K562 (cell line): ENCODE results near the gene BMI1. TPM values are rescaled to one million over a fixed set of nuclear protein-coding genes. Genes with fewer than 3 reads are reported as not detected.

Experiments used
- ATAC-seq: fragments of 200-7000 bp; cut with Tn5 transposase; 3 replicates; pipeline ENCODE4 v1.9.1; 2020; ENCODE audit warnings: moderate library complexity
- BruUV-seq: library from RNA; stranded (reverse); fragments of 400-500 nt; replicated peaks from 2 replicates; lab custom pipeline; 2021; lab: Mats Ljungman, UMichigan
- CTCF ChIA-PET: fragments of 300-600 bp; formaldehyde crosslinking; extraction: SDS; loops from one replicate; lab custom pipeline; 2021; ENCODE audit warnings: low intra/inter-chr PET ratio; lab: Yijun Ruan, JAX
- POLR2A ChIA-PET: fragments of 300-600, 350-650 bp; sonication (Branson Sonifier 250); formaldehyde crosslinking; extraction: SDS; loops from one replicate; lab custom pipeline; 2021; ENCODE audit warnings: antibody characterized with exemption, inconsistent platforms; lab: Yijun Ruan, JAX
- DNase-seq, 4 experiments: peaks; one replicate each; pipeline versions ENCODE4 v3.0.0 to v3.0.0-alpha.2; 2011 to 2018; ENCODE audit warnings: low spot score in 3 of 4, mixed read lengths in 3 of 4; ENCODE audit errors: extremely low read depth in 1 of 4
- FAIRE-seq: peaks from 2 replicates; lab custom pipeline; 2011; peaks lifted over from hg19 to GRCh38; lab: Jason Lieb, UNC
- H2AFZ ChIP-seq: 2 replicates; pipeline ENCODE4 v1.6.0; 2011; ENCODE audit warnings: low read depth, low read length, control low read depth, inconsistent platforms
- H3K27ac ChIP-seq: fragments of 200-600 bp; 3 replicates; pipeline ENCODE4 v1.8.0; 2011; ENCODE audit warnings: low read depth, mild to moderate bottlenecking, control low read depth, inconsistent platforms, low read length, moderate library complexity, mixed read lengths; ENCODE audit errors: extremely low read depth
- H3K27me3 ChIP-seq, 2 experiments: fragments of 300-600 bp in 1 of 2; 2 replicates in 1 of 2; 3 replicates in 1 of 2; pipeline versions ENCODE4 v1.6.0 to v1.8.0; 2011; ENCODE audit warnings: inconsistent platforms in 2 of 2, low read length in 2 of 2, mild to moderate bottlenecking in 1 of 2, mixed read lengths in 1 of 2, moderate library complexity in 1 of 2; ENCODE audit not compliant: control insufficient read depth in 2 of 2, insufficient read depth in 2 of 2
- H3K36me3 ChIP-seq: fragments of 300-600 bp; 3 replicates; pipeline ENCODE4 v1.8.0; 2011; ENCODE audit warnings: mild to moderate bottlenecking, low read length, inconsistent platforms; ENCODE audit not compliant: control insufficient read depth, insufficient read depth
- H3K4me1 ChIP-seq, 2 experiments: fragments of 200-600 bp in 1 of 2; replicated peaks in 1 of 2; 2 replicates in 1 of 2; 3 replicates in 1 of 2; pipeline versions ENCODE4 v1.5.1 to v1.8.0; 2011; ENCODE audit warnings: inconsistent platforms in 2 of 2, low read length in 2 of 2, mild to moderate bottlenecking in 1 of 2, mixed read lengths in 1 of 2, moderate library complexity in 1 of 2; ENCODE audit not compliant: control insufficient read depth in 2 of 2, insufficient read depth in 2 of 2
- H3K4me2 ChIP-seq: 2 replicates; pipeline ENCODE4 v1.6.1; 2011; ENCODE audit warnings: low read length, control low read depth, inconsistent platforms, mixed read lengths; ENCODE audit not compliant: insufficient read depth
- H3K4me3 ChIP-seq: fragments of 200-600 bp; sonication (generic), shearing (Covaris generic); 2 replicates; pipeline ENCODE4 v1.5.1; 2016; ENCODE audit warnings: control low read depth, inconsistent platforms
- H3K79me2 ChIP-seq: fragments of 200-600 bp; 3 replicates; pipeline ENCODE4 v1.8.0; 2011; ENCODE audit warnings: low read length, inconsistent platforms; ENCODE audit not compliant: control insufficient read depth, insufficient read depth
- H3K9ac ChIP-seq, 2 experiments: 2 replicates each; pipeline versions ENCODE4 v1.6.0 to v1.6.1; 2011; ENCODE audit warnings: low read depth in 2 of 2, low read length in 2 of 2, control low read depth in 1 of 2, inconsistent platforms in 1 of 2, mild to moderate bottlenecking in 1 of 2, mixed read lengths in 1 of 2; ENCODE audit not compliant: insufficient read depth in 1 of 2
- H3K9me1 ChIP-seq: one replicate; pipeline ENCODE4 v1.6.0; 2011; ENCODE audit warnings: inconsistent platforms, mild to moderate bottlenecking, low read length, moderate library complexity; ENCODE audit not compliant: control insufficient read depth, insufficient read depth
- H3K9me3 ChIP-seq: replicated peaks from 2 replicates; pipeline ENCODE4 v1.5.1; 2011; ENCODE audit warnings: low read depth, low read length, inconsistent platforms; ENCODE audit not compliant: control insufficient read depth, insufficient read depth
- H4K20me1 ChIP-seq: replicated peaks from 2 replicates; pipeline ENCODE4 v1.6.1; 2011; ENCODE audit warnings: low read length, inconsistent platforms, mixed read lengths; ENCODE audit not compliant: control insufficient read depth, insufficient read depth
- DNMT1 ChIP-seq: fragments of 450-650 bp; IDR thresholded peaks from 2 replicates; pipeline ENCODE4 v1.6.1; 2016; ENCODE audit warnings: antibody characterized with exemption, mild to moderate bottlenecking
- ELF4 ChIP-seq: fragments of 450-650 bp; formaldehyde crosslinking; IDR thresholded peaks from 2 replicates; pipeline ENCODE4 v1.4.0; 2022; ENCODE audit warnings: missing genetic modification characterization
- HNRNPLL ChIP-seq: fragments of 200-400 bp; formaldehyde crosslinking; IDR thresholded peaks from 2 replicates; pipeline ENCODE4 v1.6.1; 2017; ENCODE audit warnings: low read length, low read depth, mild to moderate bottlenecking; ENCODE audit not compliant: poor library complexity, severe bottlenecking
- ILF3 ChIP-seq: fragments of 450-650 bp; IDR thresholded peaks from 2 replicates; pipeline ENCODE4 v1.6.1; 2018; ENCODE audit warnings: antibody characterized with exemption, mild to moderate bottlenecking, moderate library complexity, borderline replicate concordance
- KAT2B ChIP-seq: IDR thresholded peaks from one replicate; pipeline ENCODE4 v1.6.1; 2012; ENCODE audit warnings: low read depth, mild to moderate bottlenecking, control low read depth, inconsistent platforms, low read length, moderate library complexity
- NFATC3 ChIP-seq: fragments of 450-650 bp; IDR thresholded peaks from 2 replicates; pipeline ENCODE4 v1.6.1; 2017; ENCODE audit warnings: mild to moderate bottlenecking
- TEAD4 ChIP-seq, 2 experiments: sonication (generic) in 1 of 2; formaldehyde crosslinking in 1 of 2; IDR thresholded peaks; 2 replicates each; pipeline versions ENCODE4 v1.6.1 to v1.8.0; 2012 to 2022; ENCODE audit warnings: borderline replicate concordance in 1 of 2, inconsistent platforms in 1 of 2, low read length in 1 of 2, mild to moderate bottlenecking in 1 of 2, missing genetic modification reagents in 1 of 2
- ZNF121 ChIP-seq: sonication (generic); formaldehyde crosslinking; conservative IDR thresholded peaks from 2 replicates; pipeline ENCODE4 v1.8.0; 2022; ENCODE audit warnings: missing genetic modification reagents
- ZNF589 ChIP-seq: fragments of 200-800 bp; sonication (Bioruptor generic); IDR thresholded peaks from 2 replicates; pipeline ENCODE4 v1.6.1; 2016; ENCODE audit warnings: low read depth, missing genetic modification characterization, missing compliant biosample characterization
- WGBS: fragments of 100-300 bp; shearing (Covaris generic); methylation state at CpG from one replicate; pipeline ENCODE4 v1.1.6; 2016; ENCODE audit warnings: low coverage, mixed read lengths; ENCODE audit not compliant: insufficient coverage; ENCODE audit errors: missing lambda C conversion rate; 5-methylcytosine and 5-hydroxymethylcytosine counted together
- in situ Hi-C: fragments of 300-500 bp; cut with MboI; formaldehyde crosslinking; loops from 4 replicates; pipeline ENCODE4 v1.15.0; 2018; ENCODE audit warnings: inconsistent platforms, mixed read lengths
- intact Hi-C: fragments of 100-400 bp; cut with micrococcal nuclease; formaldehyde crosslinking; loops from 2 replicates; pipeline ENCODE4 v1.14.2; 2022
- polyA plus RNA-seq, 8 experiments: library from polyadenylated mRNA; depleted of rRNA in 4 of 8; stranded (reverse) in 5 of 8; unstranded in 3 of 8; fragments of >200 nt; fragmentation: Nextera tagmentation in 2 of 8; fragmentation: Illumina TruSeq in 1 of 8; extraction: Ambion mirVana in 2 of 8; extraction: Trizol in 1 of 8; gene quantifications; 2 replicates each; pipeline versions ENCODE4 v1.2.1 to v1.2.3, GENCODE V29; 2011 to 2014; ENCODE audit warnings: inconsistent platforms in 1 of 8, missing spikeins in 1 of 8
- total RNA-seq, 7 experiments: library from RNA; depleted of rRNA in 6 of 7; stranded (reverse); fragments of >200 nt in 6 of 7; fragmentation: Illumina TruSeq in 2 of 7; extraction: Trizol in 2 of 7; gene quantifications; 2 replicates each; pipeline versions ENCODE4 v1.2.1 to v1.2.3, GENCODE V29; 2011 to 2021; ENCODE audit warnings: low replicate concordance in 1 of 7
- TF ChIP-seq, protein P1 (sequence below): fragments of 250-450 bp; sonication (Bioruptor Pico); IDR thresholded peaks from 2 replicates; pipeline ENCODE4 v1.8.0; 2021; ENCODE audit warnings: moderate library complexity, mild to moderate bottlenecking, inconsistent platforms
- TF ChIP-seq, protein P2 (sequence below): fragments of 450-650 bp; IDR thresholded peaks from 2 replicates; pipeline ENCODE4 v1.6.1; 2018; ENCODE audit warnings: mild to moderate bottlenecking, low read depth; ENCODE audit not compliant: partially characterized antibody
- TF ChIP-seq, protein P3 (sequence below): fragments of 250-450 bp; sonication (Bioruptor Pico); IDR thresholded peaks from 2 replicates; pipeline ENCODE4 v1.5.1; 2021; ENCODE audit warnings: mild to moderate bottlenecking
- TF ChIP-seq, protein P4 (sequence below): sonication (generic); formaldehyde crosslinking; IDR thresholded peaks from 2 replicates; pipeline ENCODE4 v1.5.0; 2020; ENCODE audit warnings: missing genetic modification reagents
- TF ChIP-seq, protein P5 (sequence below): fragments of 450-650 bp; conservative IDR thresholded peaks from 2 replicates; pipeline ENCODE4 v1.6.1; 2016; ENCODE audit warnings: missing genetic modification characterization, low read depth, mild to moderate bottlenecking, control low read depth, missing compliant biosample characterization

The BMI1 gene
- total and polyA plus RNA-seq, 9 of the 15 experiments (the other 6 are each of a cell fraction or from before 2014, with no cell fraction given), result 21.4 to 103 (median 70.8) TPM

DNA sequence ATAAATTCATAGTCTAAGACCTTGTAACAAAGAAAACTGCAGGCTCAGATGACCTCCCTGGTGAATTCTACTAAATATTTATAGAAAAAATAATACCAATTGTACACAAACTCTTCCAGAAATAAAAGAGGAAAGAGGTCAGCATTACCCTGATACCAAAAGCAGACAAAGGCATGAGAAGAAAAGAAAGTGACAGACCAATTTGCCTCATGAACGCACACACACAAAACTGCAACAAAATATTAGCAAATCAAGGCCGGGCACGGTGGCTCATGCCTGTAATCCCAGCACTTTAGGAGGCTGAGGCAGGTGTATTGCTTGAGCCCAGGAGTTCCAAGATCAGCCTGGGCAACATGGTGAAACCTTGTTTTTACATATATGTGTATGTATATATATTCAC lies 17.4 kb upstream of the BMI1 start:
- FAIRE-seq, result no peak
- Histone ChIP-seq H3K79me2 (no peaks in the 10 kb centered on the region), H3K9me3 (no peaks in the 10 kb centered on the region), H4K20me1 (no peaks in the 10 kb centered on the region), H3K4me3 (no peak overlapping the region), H3K4me1 (no peaks in the 10 kb centered on the region; a peak in 2 of 5 replicates)
- TF ChIP-seq TEAD4 (IDR thresholded peaks at IDR 0.05; ENCODE audit: low read length) (no peak), TEAD4 (CRISPR knock-in tag; IDR thresholded peaks at IDR 0.05; ENCODE audit: borderline replicate concordance) (no peak), KAT2B (no peak), HNRNPLL (no peak), ZNF589 (CRISPR knock-in tag) (no peak), DNMT1 (no peak), ELF4 (CRISPR knock-in tag) (no peak), NFATC3 (no peak), ZNF121 (CRISPR knock-in tag) (no peak), ILF3 (no peak)
- TF ChIP-seq, protein P1, sequence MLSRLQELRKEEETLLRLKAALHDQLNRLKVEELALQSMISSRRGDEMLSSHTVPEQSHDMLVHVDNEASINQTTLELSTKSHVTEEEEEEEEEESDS, result no peak
- TF ChIP-seq, protein P2, sequence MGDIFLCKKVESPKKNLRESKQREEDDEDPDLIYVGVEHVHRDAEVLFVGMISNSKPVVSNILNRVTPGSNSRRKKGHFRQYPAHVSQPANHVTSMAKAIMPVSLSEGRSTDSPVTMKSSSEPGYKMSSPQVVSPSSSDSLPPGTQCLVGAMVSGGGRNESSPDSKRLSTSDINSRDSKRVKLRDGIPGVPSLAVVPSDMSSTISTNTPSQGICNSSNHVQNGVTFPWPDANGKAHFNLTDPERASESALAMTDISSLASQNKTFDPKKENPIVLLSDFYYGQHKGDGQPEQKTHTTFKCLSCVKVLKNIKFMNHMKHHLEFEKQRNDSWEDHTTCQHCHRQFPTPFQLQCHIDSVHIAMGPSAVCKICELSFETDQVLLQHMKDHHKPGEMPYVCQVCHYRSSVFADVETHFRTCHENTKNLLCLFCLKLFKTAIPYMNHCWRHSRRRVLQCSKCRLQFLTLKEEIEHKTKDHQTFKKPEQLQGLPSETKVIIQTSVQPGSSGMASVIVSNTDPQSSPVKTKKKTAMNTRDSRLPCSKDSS, result no peak
- TF ChIP-seq, protein P3, sequence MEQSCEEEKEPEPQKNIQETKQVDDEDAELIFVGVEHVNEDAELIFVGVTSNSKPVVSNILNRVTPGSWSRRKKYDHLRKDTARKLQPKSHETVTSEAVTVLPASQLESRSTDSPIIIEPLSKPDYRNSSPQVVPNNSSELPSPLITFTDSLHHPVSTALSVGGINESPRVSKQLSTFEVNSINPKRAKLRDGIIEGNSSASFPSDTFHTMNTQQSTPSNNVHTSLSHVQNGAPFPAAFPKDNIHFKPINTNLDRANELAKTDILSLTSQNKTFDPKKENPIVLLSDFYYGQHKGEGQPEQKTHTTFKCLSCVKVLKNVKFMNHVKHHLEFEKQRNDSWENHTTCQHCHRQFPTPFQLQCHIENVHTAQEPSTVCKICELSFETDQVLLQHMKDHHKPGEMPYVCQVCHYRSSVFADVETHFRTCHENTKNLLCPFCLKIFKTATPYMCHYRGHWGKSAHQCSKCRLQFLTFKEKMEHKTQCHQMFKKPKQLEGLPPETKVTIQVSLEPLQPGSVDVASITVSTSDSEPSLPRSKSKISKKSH, result no peak
- TF ChIP-seq, protein P4, sequence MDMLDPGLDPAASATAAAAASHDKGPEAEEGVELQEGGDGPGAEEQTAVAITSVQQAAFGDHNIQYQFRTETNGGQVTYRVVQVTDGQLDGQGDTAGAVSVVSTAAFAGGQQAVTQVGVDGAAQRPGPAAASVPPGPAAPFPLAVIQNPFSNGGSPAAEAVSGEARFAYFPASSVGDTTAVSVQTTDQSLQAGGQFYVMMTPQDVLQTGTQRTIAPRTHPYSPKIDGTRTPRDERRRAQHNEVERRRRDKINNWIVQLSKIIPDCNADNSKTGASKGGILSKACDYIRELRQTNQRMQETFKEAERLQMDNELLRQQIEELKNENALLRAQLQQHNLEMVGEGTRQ (CRISPR knock-in tag), result no peak
- TF ChIP-seq, protein P5, sequence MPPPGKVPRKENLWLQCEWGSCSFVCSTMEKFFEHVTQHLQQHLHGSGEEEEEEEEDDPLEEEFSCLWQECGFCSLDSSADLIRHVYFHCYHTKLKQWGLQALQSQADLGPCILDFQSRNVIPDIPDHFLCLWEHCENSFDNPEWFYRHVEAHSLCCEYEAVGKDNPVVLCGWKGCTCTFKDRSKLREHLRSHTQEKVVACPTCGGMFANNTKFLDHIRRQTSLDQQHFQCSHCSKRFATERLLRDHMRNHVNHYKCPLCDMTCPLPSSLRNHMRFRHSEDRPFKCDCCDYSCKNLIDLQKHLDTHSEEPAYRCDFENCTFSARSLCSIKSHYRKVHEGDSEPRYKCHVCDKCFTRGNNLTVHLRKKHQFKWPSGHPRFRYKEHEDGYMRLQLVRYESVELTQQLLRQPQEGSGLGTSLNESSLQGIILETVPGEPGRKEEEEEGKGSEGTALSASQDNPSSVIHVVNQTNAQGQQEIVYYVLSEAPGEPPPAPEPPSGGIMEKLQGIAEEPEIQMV (tag), result no peak
- TF ChIP-seq, all 486 proteins: peak for 0
- Histone ChIP-seq H3K9ac (no peak overlapping the region), H3K27me3 (no peaks in the 10 kb centered on the region), H2AFZ (no peak overlapping the region), H3K9me1 (no peaks in the 10 kb centered on the region), H3K27ac (no peak overlapping the region), H3K36me3 (no peaks in the 10 kb centered on the region), H3K4me2 (no peak overlapping the region)
- BruUV-seq, result no TSS peak
- DNase-seq (no peak), ATAC-seq (no peak)
- CTCF ChIA-PET, result no interaction called here
- WGBS, result 82% methylated on average over 3 of the region's 3 CpGs
- POLR2A ChIA-PET, result no interaction called here
- in situ Hi-C loops, result no loop called here
- intact Hi-C loops, result no loop called here
